HG03064 (cell line): Measurements from ENCODE around the gene TBC1D1.
"Not testable (repeated sequence)": the region's sequence is repeated elsewhere in the genome, so short reads cannot be mapped to it uniquely, and the experiment has no call there.

ENCODE experiments used
- ATAC-seq: cut with Tn5 transposase; IDR thresholded peaks from one replicate; pipeline ENCODE4 v1.9.1; 2021; ENCODE audit warnings: low read depth; ENCODE audit not compliant: unreplicated experiment

Gene TBC1D1

DNA sequence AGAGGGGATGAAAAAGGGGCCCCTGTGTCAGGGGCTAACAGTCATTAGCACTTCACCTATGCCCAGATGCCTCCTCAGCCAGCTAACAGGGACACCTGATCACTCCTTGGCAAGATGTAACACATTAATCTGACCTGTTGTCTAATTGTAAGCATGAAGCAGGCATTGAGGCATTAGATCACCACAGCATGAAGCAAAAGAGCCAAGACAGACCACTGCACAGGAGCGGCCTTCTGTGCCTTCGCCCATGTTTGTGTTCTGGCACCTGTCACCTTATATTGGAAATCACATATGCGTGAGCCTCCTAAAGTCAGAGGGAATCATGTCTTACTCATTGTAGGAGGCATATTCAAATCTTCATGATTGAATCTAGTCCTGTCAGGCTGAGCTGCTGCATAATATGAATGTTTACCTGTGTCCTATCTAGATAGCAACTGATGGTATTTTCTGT is 117.7 kb downstream of the TBC1D1 start:
- no peak for ATAC-seq

- no peak for ATAC-seq
Observed at GRCh38 chr4:38009421-38009820, 118.5 kb downstream of the TBC1D1 start.

- ATAC-seq: no peak
Observed at GRCh38 chr4:38009949-38010348, 119.1 kb downstream of the TBC1D1 start.

DNA sequence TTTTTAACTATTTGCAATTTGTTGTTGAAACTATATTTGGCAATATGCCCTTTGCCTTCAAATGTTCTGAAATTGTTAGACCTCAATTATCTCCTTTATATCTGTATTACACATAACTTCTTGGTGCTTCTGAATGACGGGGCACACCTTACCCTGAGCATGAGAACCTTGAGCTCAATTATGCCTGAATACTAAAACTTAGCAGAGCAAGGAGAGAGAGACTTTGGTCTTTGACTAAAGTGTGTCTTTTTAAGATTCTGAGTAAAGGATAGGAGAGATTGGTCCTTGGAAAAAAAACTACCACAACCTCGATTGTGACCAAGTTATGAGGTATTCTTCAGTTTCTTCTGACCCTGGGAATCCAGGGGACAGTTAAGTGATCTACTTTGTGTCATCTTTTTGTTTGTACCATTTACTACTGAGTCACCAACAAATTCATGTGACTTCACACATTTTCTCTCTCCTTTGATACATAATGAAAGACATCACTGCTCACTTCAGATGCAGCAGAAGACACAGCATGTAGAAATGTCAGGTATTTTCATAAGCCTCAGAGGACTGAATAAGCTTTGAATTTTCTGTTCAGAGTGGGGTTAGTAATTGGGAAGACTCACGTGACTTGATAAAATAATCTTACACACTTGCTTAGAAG is 120.8 kb downstream of the TBC1D1 start:
- ATAC-seq: no peak

GRCh38 chr4:38013461-38014366 is 122.8 kb downstream of the TBC1D1 start:
- ATAC-seq: no peak

GRCh38 chr4:38014421-38014852 is 123.6 kb downstream of the TBC1D1 start:
- ATAC-seq: no peak

- ATAC-seq: no peak
Observed at GRCh38 chr4:38015886-38016515, 125.1 kb downstream of the TBC1D1 start.

GRCh38 chr4:38016698-38017097 is 125.8 kb downstream of the TBC1D1 start:
- no peak for ATAC-seq

DNA sequence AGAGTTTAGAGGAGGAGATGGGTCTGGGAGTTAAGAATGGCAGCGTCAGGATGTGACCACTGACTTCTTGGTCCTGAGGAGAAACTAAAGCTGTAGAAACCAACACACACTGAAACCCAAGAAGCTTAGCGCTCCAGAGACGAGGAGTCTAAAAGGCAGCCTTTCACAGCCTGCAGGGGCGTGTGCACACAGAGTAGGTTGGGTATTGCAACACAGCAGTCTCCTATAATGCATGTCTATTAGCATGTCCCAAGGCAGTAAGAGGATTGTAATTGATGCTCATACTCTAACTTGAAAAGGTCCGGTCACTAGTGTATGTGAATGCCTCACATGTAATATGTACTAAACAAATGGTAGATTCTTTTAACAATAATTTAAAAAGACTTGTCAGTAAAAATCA is 126.7 kb downstream of the TBC1D1 start:
- ATAC-seq: no peak

DNA sequence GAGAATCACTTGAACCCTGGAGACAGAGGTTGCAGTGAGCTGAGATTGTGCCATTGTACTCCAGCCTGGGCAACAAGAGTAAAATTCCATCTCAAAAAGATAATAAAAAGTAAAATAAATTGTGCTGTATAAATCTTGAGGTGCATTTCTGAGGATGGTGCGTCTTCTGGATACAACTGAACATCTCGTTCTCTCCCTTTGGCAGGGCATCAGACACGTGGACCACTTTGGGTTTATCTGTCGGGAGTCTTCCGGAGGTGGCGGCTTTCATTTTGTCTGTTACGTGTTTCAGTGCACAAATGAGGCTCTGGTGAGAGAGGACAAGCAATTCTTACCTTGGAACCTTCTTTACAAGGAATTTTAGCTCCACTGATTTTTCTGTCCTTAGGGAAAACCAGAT is 129.5 kb downstream of the TBC1D1 start:
- ATAC-seq: no peak

DNA sequence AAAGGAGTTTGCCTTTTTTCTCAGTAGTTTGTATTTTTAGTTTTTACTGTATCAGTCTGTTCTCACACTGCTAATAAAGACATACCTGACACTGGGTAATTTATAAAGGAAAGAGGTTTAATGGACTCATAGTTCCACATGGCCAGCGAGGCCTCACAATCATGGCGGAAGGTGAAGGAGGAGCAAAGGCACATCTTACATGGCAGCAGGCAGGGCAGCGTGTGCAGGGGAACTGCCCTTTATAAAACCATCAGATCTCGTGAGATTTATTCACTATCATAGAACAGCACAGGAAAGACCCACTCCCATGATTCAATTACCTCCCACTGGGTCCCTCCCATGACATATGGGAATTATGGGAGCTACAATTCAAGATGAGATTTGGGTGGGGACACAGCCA is 130.1 kb downstream of the TBC1D1 start:
- not testable (repeated sequence) for ATAC-seq

GRCh38 chr4:38021751-38022150 is 130.9 kb downstream of the TBC1D1 start:
- ATAC-seq: no peak

DNA sequence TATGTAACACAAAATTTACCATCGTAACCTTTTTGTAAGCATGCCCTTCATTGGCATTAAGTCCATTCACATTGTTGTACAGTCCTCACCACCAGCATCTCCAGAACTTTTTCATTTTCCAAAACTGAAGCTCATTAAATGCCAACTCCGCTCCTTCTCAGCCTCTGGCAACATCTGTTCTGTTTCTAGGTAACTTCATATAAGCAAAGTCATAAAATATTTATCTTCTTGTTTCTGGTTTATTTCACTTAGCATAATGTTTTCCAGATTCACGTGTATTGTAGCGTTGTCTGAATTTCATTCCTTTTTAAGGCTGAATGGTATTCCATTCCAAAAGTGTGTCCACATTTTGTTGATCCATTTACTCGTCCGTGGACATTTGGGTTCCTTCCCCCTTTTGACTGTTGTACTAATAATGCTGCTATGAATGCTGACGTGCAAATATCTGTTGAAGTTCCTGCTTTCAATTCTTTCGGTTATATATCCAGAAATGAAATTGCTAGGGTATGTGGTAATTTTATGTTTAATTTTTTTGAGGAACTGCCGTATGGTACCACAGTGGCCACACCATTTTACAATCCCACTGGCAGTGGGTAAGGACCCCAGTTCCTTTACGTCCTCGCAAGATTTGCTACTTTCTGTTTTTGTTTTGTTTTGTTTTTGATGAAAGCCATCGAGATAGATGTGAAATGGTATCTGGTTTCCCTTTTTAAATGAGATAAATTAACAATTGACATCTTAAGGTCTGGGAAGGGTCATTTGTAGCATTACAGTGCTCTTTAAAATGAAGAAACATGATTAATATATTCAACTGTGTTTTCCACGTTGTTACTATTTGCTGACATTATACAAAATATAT is 132.7 kb downstream of the TBC1D1 start:
- ATAC-seq: no peak

- no peak for ATAC-seq
Observed at GRCh38 chr4:38024206-38024509, 133.3 kb downstream of the TBC1D1 start.

DNA sequence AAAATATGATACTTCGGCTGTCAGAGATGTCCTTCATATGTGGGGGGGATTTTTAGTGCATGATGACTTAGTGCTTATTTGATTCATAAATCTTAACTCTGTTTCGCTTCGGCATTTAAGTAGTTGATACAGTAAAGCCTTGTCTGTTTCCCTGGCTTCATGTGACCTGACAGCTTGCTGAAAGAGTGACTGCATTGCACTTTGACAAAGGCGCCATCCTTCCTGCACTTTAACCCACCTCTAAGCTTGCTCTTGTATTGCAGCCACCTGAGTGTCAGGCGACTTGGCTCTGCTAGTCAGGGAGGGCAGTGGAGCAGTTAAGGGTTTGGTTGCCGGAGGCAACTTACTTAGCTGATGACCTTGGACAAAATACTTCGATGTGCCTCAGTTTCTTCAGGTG is 134.8 kb downstream of the TBC1D1 start:
- no peak for ATAC-seq

DNA sequence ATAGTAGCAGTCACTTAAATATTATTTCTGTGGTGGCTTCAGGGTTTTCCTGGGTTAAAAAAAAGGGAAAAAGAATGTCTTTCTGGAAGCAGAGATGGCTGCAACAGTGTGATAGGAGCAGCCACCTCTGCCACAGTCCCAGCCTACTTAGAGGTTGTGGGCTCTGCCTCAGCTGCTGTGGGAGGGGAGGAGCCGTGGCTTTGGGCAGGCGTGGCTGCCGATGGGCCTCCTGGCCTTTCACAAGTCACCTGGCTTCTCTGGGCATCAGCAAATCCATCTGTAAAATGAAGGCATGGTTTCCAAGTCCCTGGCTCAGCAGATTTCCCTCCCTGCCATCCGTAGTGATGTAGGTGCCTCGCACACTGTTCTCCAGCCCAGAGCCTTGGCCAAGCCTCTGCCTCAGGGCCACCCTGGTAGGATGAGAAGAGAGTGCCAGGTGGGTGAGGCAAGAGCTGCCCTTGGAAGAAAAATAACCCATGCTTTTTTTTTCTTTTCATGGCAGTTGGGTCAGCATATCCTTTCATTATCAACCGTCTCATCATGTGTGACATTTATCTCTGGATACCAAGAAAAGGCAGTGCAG is 135.4 kb downstream of the TBC1D1 start:
- ATAC-seq: no peak

DNA sequence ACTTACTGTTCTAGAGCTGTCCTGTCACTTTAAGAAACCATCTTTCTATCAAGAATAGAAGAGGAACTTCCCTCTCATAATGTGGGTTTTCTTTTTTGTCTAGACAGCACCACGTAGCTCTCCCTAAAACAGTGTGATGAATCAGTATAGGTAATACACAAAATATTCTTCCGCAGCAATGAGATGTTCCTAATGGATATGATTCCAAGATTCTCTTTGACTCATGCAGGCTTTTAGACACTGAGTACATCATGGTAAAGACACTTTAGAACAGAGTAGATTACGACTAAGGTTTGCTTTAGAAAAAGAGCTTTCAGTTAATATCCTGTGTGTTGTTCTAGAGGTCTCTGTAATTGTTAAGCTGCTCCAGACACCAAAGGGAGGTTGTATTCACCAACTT is 139.1 kb downstream of the TBC1D1 start:
- no peak for ATAC-seq

DNA sequence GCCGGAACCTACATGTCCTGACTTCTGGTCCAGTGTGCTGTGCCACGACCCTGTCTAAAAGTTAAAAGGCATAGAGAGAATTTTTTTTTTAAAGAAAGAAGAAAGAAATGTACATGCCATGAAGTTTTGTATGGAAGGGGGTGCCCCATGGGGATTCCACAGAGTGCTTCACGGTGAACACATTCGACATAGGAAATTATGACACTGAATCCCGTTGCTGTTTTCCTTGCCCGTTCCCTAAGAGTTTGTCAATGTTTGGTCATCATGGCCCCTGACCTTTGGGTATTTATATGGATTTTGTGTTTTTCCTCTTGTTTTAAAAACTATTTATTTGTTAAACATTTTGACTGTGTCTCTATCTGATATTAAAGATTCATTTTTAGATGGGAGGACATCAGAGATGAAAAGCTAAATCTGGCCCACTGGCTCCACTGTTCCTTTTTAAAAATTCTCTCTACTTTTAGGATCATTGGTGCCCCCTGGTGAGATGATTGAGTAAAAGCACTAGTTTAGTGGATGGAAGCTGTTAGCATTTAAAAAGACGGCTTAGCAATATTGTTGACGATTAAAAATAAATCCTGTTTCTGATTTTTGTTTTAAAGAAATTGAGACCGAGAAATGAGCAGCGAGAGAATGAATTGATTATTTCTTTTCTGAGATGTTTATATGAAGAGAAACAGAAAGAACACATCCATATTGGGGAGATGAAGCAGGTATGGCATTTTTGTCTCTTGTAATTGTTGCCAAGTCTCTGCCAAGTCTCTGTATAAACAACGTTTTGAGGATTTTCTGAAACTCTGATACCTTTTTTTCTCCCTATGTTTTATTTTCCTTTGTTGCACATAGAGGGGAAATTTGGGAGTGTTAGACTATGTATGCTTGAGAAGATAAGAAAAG is 144.3 kb downstream of the TBC1D1 start:
- no peak for ATAC-seq

GRCh38 chr4:38036548-38036947 is 145.7 kb downstream of the TBC1D1 start:
- no peak for ATAC-seq
